H9 (cell line): ENCODE results near the gene GPR137. TPM values are rescaled to one million over a fixed set of nuclear protein-coding genes. Genes with fewer than 3 reads are reported as not detected.

Source experiments
- DNase-seq: peaks from one replicate; pipeline ENCODE4 v3.0.0-alpha.2; 2017
- H2AFZ ChIP-seq: one replicate; pipeline ENCODE4 v1.6.1; 2013; ENCODE audit warnings: mild to moderate bottlenecking, low read length, control low read depth, moderate library complexity
- H2AK5ac ChIP-seq: 2 replicates; pipeline ENCODE4 v1.6.1; 2013; ENCODE audit warnings: low read length, control low read depth, mixed read lengths; ENCODE audit not compliant: insufficient read length
- H2BK120ac ChIP-seq: one replicate; pipeline ENCODE4 v1.6.1; 2013; ENCODE audit warnings: low read depth, mild to moderate bottlenecking, low read length, control low read depth, inconsistent platforms; ENCODE audit not compliant: poor library complexity, severe bottlenecking
- H2BK12ac ChIP-seq: 2 replicates; pipeline ENCODE4 v1.6.1; 2013; ENCODE audit warnings: low read length, control low read depth, mixed read lengths, low read depth; ENCODE audit not compliant: insufficient read length
- H2BK15ac ChIP-seq: 2 replicates; pipeline ENCODE4 v1.6.1; 2013; ENCODE audit warnings: low read depth, low read length, control low read depth
- H2BK20ac ChIP-seq: one replicate; pipeline ENCODE4 v1.6.1; 2013; ENCODE audit warnings: low read depth, mild to moderate bottlenecking, low read length, control low read depth, inconsistent platforms; ENCODE audit not compliant: poor library complexity, severe bottlenecking
- H2BK5ac ChIP-seq: 2 replicates; pipeline ENCODE4 v1.6.1; 2013; ENCODE audit warnings: low read length, control low read depth, mixed read lengths; ENCODE audit not compliant: insufficient read length
- H3K14ac ChIP-seq: 2 replicates; pipeline ENCODE4 v1.6.1; 2013; ENCODE audit warnings: low read length, control low read depth; ENCODE audit not compliant: insufficient read depth
- H3K18ac ChIP-seq: 2 replicates; pipeline ENCODE4 v1.6.1; 2013; ENCODE audit warnings: low read depth, mild to moderate bottlenecking, mixed read lengths, low read length, control low read depth; ENCODE audit not compliant: insufficient read length
- H3K23ac ChIP-seq: 2 replicates; pipeline ENCODE4 v1.6.1; 2013; ENCODE audit warnings: low read length, control low read depth, mixed read lengths, low read depth; ENCODE audit not compliant: insufficient read length
- H3K23me2 ChIP-seq: 2 replicates; pipeline ENCODE4 v1.6.1; 2013; ENCODE audit warnings: low read depth, mild to moderate bottlenecking, mixed read lengths, low read length, control low read depth; ENCODE audit not compliant: insufficient read length, poor library complexity, severe bottlenecking
- H3K27ac ChIP-seq: 2 replicates; pipeline ENCODE4 v1.5.1; 2013; ENCODE audit warnings: low read length, control low read depth, mixed read lengths, low read depth; ENCODE audit not compliant: insufficient read length
- H3K27me3 ChIP-seq: 2 replicates; pipeline ENCODE4 v1.6.1; 2013; ENCODE audit warnings: low read length, control low read depth, inconsistent platforms; ENCODE audit not compliant: insufficient read depth
- H3K4ac ChIP-seq: 2 replicates; pipeline ENCODE4 v1.6.1; 2013; ENCODE audit warnings: low read depth, mild to moderate bottlenecking, control low read depth, inconsistent platforms, low read length, moderate library complexity
- H3K4me1 ChIP-seq: 2 replicates; pipeline ENCODE4 v1.6.1; 2013; ENCODE audit warnings: low read length, control low read depth, inconsistent platforms; ENCODE audit not compliant: insufficient read depth
- H3K4me2 ChIP-seq: 2 replicates; pipeline ENCODE4 v1.6.1; 2013; ENCODE audit warnings: low read length, control low read depth, mixed read lengths; ENCODE audit not compliant: insufficient read length, insufficient read depth
- H3K56ac ChIP-seq: 2 replicates; pipeline ENCODE4 v1.6.1; 2013; ENCODE audit warnings: low read depth, mild to moderate bottlenecking, mixed read lengths, low read length, control low read depth; ENCODE audit not compliant: insufficient read length
- H3K79me1 ChIP-seq: 2 replicates; pipeline ENCODE4 v1.6.1; 2013; ENCODE audit warnings: low read depth, mild to moderate bottlenecking, moderate library complexity, low read length, control low read depth, inconsistent platforms; ENCODE audit not compliant: insufficient read depth, poor library complexity, severe bottlenecking
- H3K79me2 ChIP-seq: 2 replicates; pipeline ENCODE4 v1.6.1; 2013; ENCODE audit warnings: low read length, control low read depth, inconsistent platforms; ENCODE audit not compliant: insufficient read depth
- H3K9ac ChIP-seq: 2 replicates; pipeline ENCODE4 v1.6.1; 2013; ENCODE audit warnings: low read length, control low read depth, mixed read lengths; ENCODE audit not compliant: insufficient read length; ENCODE audit errors: extremely low read depth
- H3K9me3 ChIP-seq: one replicate; pipeline ENCODE4 v1.6.1; 2013; ENCODE audit warnings: low read depth, low read length, inconsistent platforms; ENCODE audit not compliant: control insufficient read depth
- H3T11ph ChIP-seq: one replicate; pipeline ENCODE4 v1.6.1; 2013; ENCODE audit warnings: mild to moderate bottlenecking, low read length, control low read depth, inconsistent platforms
- H4K20me1 ChIP-seq: one replicate; pipeline ENCODE4 v1.6.1; 2013; ENCODE audit not compliant: control insufficient read depth, insufficient read length, insufficient read depth
- H4K5ac ChIP-seq: 2 replicates; pipeline ENCODE4 v1.6.1; 2013; ENCODE audit warnings: low read depth, mild to moderate bottlenecking, mixed read lengths, low read length, control low read depth; ENCODE audit not compliant: insufficient read length
- H4K8ac ChIP-seq: replicated peaks from 2 replicates; pipeline ENCODE4 v1.6.1; 2013; ENCODE audit warnings: low read length, control low read depth, mixed read lengths, low read depth; ENCODE audit not compliant: insufficient read length
- H4K91ac ChIP-seq: 2 replicates; pipeline ENCODE4 v1.6.1; 2013; ENCODE audit warnings: low read depth, mild to moderate bottlenecking, moderate library complexity, mixed read lengths, low read length, control low read depth; ENCODE audit not compliant: insufficient read length
- H3K27ac Mint-ChIP-seq, 3 experiments: 2 replicates in 2 of 3; 3 replicates in 1 of 3; pipeline ENCODE4 v1.8.0; 2020 to 2021; ENCODE audit warnings: mixed read lengths in 3 of 3, mild to moderate bottlenecking in 1 of 3, moderate library complexity in 1 of 3
- H3K27me3 Mint-ChIP-seq: 2 replicates; pipeline ENCODE4 v1.8.0; 2021; ENCODE audit warnings: low read depth, mild to moderate bottlenecking, moderate library complexity, mixed read lengths
- H3K36me3 Mint-ChIP-seq, 3 experiments: 2 replicates in 2 of 3; 3 replicates in 1 of 3; pipeline ENCODE4 v1.8.0; 2020 to 2021; ENCODE audit warnings: low read depth in 3 of 3, mixed read lengths in 3 of 3; ENCODE audit not compliant: insufficient read depth in 1 of 3
- H3K4me1 Mint-ChIP-seq, 2 experiments: 2 replicates each; pipeline ENCODE4 v1.8.0; 2020; ENCODE audit warnings: mixed read lengths in 2 of 2
- H3K4me3 Mint-ChIP-seq, 2 experiments: 2 replicates in 1 of 2; 3 replicates in 1 of 2; pipeline ENCODE4 v1.8.0; 2020 to 2021; ENCODE audit warnings: mild to moderate bottlenecking in 2 of 2, mixed read lengths in 2 of 2, moderate library complexity in 1 of 2
- H3K9me3 Mint-ChIP-seq, 2 experiments: 2 replicates in 1 of 2; 3 replicates in 1 of 2; pipeline ENCODE4 v1.8.0; 2020; ENCODE audit warnings: mild to moderate bottlenecking in 2 of 2, mixed read lengths in 2 of 2, moderate library complexity in 1 of 2
- WGBS: extraction: QIAGEN DNeasy Blood & Tissue Kit; methylation state at CpG from one replicate; pipeline ENCODE4 v1.1.7; 2013; ENCODE audit warnings: missing lambda C conversion rate, low lambda C conversion rate, mixed read lengths; ENCODE audit not compliant: insufficient read length; ENCODE audit errors: extremely low coverage; 5-methylcytosine and 5-hydroxymethylcytosine counted together
- total RNA-seq: library from RNA; stranded (reverse); gene quantifications from 2 replicates; pipeline ENCODE4 v1.2.1, GENCODE V29; 2021
- TF ChIP-seq, protein P1 (sequence below): fragments of 200-600 bp; sonication (generic); conservative IDR thresholded peaks from 3 replicates; pipeline ENCODE4 v1.8.0; 2021; ENCODE audit warnings: antibody characterized with exemption, mild to moderate bottlenecking

GPR137 gene
- total RNA-seq, 1 experiment from 2014 or later: 39.6 TPM

DNA sequence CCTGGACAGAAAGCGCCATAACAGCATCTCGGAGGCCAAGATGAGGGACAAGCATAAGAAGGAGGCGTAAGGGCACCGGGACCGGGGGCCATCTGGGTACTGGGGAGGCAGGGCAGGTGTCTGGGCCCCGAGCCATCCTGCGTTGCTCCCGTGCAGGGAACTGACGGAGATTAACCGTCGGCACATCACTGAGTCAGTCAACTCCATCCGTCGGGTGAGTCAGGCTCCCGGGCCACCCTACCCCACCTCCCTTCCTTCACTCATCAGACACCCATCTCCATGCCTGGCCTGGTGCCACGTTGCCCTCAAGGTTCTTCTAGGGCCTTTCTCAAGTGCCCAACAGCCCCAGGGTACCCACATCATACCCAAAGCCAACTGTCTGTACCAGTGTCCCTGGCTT lies 19.3 kb upstream of the GPR137 start:
- no peak overlapping the region for H2BK15ac ChIP-seq
- H4K91ac ChIP-seq: no peak overlapping the region
- no peak overlapping the region for H3K14ac ChIP-seq
- H3K36me3 Mint-ChIP-seq: peaks cover 27 to 62% (median 47%) of the 10 kb centered on the region in 3 experiments
- no peak overlapping the region for H3K18ac ChIP-seq
- no peaks in the 10 kb centered on the region for H4K20me1 ChIP-seq
- H3K4me1 Mint-ChIP-seq: peaks cover 11 to 21% of the 10 kb centered on the region in 2 experiments
- no peak overlapping the region for H3K9ac ChIP-seq
- no peaks in the 10 kb centered on the region for H3K27me3 Mint-ChIP-seq
- no peak overlapping the region for H3K56ac ChIP-seq
- no peak overlapping the region for H2BK5ac ChIP-seq
- H3K27me3 ChIP-seq: no peaks in the 10 kb centered on the region
- H2BK120ac ChIP-seq: no peak overlapping the region
- no peak overlapping the region for H2BK12ac ChIP-seq
- H3K23ac ChIP-seq: no peak overlapping the region
- no peak overlapping the region for H3K27ac ChIP-seq
- no peak overlapping the region for H3K4me3 Mint-ChIP-seq
- H3K23me2 ChIP-seq: peaks cover 10% of the 10 kb centered on the region
- H3T11ph ChIP-seq: no peak overlapping the region
- H2AFZ ChIP-seq: no peak overlapping the region
- WGBS: no CpG with 5 or more reads among the region's 15 CpGs
- H4K8ac ChIP-seq: no peak overlapping the region
- no peak overlapping the region for H4K5ac ChIP-seq
- H3K79me2 ChIP-seq: no peaks in the 10 kb centered on the region
- DNase-seq: no peak
- H3K79me1 ChIP-seq: no peaks in the 10 kb centered on the region
- no peak overlapping the region for H3K4ac ChIP-seq
- no peaks in the 10 kb centered on the region for H3K9me3 Mint-ChIP-seq
- no peaks in the 10 kb centered on the region for H3K9me3 ChIP-seq
- TF ChIP-seq, protein P1, sequence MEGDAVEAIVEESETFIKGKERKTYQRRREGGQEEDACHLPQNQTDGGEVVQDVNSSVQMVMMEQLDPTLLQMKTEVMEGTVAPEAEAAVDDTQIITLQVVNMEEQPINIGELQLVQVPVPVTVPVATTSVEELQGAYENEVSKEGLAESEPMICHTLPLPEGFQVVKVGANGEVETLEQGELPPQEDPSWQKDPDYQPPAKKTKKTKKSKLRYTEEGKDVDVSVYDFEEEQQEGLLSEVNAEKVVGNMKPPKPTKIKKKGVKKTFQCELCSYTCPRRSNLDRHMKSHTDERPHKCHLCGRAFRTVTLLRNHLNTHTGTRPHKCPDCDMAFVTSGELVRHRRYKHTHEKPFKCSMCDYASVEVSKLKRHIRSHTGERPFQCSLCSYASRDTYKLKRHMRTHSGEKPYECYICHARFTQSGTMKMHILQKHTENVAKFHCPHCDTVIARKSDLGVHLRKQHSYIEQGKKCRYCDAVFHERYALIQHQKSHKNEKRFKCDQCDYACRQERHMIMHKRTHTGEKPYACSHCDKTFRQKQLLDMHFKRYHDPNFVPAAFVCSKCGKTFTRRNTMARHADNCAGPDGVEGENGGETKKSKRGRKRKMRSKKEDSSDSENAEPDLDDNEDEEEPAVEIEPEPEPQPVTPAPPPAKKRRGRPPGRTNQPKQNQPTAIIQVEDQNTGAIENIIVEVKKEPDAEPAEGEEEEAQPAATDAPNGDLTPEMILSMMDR: no peak
- no peak overlapping the region for H3K4me2 ChIP-seq
- no peak overlapping the region for H2AK5ac ChIP-seq
- no peaks in the 10 kb centered on the region for H3K4me1 ChIP-seq
- H3K27ac Mint-ChIP-seq: no peak overlapping the region; a peak in 1 of 7 replicates
- H2BK20ac ChIP-seq: no peak overlapping the region
